Activated naive CD4-positive, alpha-beta T cell treated with Interleukin-2 at 50 U/mL for 16 hours (primary cell): ENCODE measurements around the gene TBCK.

Experiments
- DNase-seq: peaks from one replicate; pipeline ENCODE4 v3.0.0-alpha.2; 2020

TBCK gene

DNA sequence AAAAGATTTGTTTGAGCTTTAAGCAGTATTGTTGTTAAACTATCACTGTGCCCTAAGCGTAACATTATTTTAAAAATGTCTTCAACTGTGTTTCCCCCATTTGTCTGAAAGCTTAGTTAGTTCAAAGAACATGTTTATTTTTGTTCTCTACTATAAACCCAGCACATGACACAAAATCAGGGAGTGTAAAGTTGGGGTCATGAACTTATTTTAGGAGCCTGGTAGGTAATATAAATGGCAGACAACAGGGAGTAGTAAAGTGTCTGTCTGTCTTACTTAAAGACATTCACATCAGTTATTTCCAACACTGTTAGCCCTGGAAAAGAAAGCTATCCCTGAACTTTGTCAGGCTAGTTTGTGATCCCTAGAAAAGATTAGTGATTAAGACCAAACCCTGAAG lies 4.2 kb upstream of the TBCK start:
- DNase-seq, result no peak

DNA sequence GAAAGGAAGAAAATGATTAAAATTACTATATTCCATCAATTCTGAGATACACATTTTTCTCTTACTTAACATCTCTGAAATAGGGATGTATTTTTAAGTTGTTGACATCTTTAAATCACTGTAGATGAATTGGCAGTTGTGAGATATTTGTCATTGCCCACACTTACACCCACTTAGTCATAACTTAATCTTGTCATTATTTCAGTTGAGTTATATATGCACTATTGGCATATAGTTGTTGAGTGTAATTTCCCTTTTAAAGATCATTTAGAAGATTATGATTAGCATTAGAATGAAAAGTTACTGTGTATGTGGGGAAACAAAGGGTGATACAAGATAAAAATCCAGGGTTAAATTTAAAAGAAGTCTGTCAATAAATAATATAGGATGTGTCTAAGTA lies 2.5 kb upstream of the TBCK start:
- DNase-seq, result no peak

DNA sequence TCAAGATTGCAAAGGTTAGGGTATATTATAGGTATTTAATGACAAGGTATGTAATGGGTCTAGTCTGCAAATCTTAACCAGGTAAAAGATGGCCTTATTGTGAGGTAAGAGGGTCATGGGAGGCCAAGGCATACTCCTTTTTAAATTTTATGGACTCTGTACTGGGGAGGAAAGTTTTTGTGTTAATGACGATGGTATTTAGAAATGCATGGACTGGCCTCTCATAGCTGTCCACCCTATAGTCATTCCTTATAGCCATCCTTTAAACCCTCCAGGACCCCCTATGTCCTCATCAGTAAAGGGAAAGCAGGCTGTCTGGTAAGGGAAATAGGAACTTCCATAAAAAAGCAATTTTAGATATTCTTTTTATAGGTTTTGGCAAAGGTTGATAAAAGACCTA lies 1.8 kb upstream of the TBCK start:
- DNase-seq, result no peak

DNA sequence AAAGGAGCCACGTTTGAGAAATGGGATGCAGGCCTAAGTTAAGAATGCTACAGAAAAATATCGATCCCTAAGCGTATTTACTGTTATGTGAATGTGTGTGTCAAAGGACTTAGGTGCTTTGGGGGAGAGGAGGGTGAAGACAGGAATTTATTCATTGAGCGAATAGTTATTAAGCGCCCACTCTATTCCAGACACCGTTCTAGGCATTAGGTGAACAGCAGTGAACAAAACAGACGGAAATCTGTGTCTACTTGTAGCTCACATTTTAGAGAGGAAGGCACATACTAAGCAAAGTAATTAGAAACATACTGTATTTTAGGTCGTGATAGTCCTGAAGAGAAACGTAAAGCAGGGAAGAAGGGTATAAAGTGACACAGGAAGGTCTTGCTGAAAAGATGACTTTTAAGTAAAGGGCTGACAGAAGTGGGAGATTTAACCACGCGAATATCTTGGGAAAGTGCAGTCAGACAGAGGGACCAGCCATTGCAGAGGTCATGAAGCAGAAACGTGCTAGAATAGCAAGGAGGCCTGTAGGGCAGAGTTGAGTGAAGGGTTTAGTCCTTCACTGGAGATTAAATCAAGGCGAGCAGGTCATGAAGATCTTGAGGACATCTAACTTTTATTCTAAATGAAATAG lies 882 bp upstream of the TBCK start:
- DNase-seq, result no peak

DNA sequence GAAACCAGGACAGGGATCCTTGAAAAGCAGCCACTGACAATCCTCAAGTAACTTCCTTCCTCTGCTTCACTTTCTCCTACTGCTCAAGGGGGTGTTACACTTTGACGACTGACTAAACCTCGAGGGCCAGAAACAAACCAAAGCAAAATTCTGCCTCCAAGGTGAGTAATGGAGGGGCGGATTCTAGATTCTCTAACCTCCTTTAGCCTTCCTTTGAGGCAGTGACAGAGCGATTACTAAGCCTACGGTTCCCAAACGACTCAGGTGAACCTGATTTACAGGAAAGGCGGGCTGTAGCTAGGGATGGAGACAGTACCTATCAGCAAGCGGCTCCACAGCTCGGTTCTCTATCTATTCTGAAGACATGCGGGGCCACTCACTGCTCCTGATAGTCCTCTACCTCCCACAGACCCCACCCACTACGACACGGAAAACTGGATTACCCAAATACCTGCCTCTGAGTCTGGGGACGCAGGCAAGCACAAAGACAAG lies 487 bp downstream of the TBCK start:
- peak; percentile 54 for DNase-seq

DNA sequence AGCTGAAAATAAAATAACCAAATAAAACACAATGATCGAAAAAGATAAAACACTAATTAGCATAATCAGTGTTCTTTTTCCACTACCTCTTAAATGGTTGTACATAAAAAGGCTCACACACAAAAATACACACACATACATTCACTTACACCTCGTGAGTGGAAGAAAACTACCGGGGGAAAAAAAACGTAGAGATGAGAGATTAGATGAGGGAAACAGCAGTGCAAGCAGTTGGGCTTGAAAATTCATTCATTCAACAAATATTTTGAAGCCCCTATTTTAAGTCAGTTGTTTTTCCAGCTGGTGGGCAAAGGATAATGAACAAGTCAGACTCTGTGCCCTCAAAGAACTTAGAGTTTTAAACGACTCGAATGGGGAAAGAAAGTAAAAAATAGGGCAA lies 1.0 kb downstream of the TBCK start:
- DNase-seq, result no peak

DNA sequence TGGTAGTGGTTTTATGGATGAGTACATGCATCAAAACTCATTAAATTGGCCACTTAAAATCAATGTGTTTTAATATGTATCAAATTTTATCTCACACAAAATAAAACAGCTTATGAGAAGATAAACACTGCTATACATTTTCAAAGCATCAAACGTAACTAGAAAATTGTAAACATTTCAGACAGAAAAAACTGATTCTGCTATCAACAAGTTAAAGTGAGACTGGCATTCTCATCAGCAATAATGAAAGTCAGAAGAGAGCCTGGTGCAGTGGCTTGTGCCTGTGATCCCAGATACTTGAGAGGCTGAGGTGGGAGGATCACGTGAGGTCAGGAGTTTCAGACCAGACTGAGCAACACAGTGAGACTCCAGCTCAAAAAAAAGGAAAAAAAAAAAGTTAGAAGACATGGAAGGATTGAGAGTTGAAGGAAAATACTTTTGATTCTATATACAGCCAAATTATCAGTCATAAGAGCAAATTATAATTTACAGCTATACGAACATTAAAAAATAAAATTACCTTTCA lies 2.9 kb downstream of the TBCK start:
- no peak for DNase-seq

DNA sequence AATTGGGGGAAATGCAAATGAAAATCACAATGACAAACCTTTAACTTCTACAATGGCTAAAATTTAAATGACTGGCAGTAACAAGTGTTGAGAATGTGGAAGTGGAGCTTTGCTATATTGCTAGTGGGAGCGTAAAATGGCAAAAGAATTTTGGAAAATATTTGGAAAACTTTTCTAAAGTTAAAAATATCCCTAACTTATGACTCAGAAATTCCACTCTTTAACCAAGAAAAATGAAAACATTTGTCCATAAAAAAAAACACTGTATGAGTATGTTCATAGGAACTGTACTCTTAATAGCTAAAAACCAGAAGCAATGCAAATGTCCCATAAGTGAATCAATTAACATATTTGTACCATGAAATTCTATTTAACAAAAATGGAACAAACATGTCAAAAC lies 3.6 kb downstream of the TBCK start:
- no peak for DNase-seq

DNA sequence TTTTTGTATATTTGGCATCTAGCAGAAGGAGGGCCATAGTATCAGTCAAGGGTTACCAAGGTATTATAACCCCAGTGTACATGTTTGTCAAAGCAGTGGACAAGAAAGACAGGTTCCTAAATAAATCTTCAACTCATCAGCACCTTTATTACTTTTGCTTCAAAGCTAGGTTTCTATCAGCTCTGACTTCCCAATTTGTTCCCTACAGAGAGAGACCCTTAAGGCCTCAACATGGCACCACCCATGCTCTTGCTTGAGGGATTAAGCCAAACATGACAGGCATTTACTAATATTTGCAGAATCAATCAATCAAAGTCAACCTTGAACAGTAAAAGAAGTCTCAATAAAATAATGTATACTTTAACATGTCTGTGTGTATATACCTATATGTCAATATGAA lies 9.4 kb downstream of the TBCK start:
- DNase-seq, result no peak

DNA sequence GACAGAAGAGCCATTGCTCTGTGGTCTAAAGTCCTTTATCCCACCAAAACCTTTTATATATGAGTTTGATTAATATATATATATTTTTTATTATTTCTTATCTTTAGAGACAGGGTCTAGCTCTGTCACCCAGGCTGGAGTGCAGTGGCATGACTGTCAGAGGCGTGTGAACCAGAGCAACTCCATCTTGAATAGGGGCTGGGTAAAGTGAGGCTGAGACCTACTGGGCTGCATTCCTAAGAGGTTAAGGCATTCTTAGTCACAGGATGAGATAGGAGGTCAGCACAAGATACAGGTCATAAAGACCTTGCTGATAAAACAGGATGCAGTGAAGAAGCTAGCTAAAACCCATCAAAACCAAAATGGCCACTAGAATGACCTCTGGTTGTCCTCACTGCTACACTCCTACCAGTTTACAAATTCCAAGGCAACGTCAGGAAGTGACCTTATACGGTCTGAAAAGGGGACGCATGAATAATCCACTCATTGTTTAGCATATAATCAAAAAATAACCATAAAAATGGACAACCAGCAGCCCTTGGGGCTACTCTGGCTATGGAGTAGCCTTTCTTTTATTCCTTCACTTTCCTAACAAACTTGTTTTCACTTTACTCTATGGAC lies 10.5 kb downstream of the TBCK start:
- DNase-seq, result no peak

DNA sequence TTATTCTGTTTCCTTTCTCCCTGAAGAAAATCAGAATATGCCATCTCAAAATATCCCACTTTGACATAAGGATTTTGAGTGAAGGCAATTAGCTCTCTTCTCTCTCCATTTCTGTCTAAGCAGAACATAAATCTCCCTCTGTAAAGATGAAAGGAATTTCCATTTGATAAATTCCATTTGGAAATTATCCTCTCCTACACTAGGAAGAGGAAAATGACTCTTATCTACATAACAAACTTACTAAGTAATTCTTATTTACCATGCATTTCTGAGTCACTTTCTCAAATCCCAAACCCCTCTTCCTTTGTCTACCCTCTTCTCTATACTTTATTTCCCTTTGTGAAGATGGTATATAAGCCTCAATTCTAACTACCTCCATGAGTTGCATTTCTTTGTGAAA lies 11.4 kb downstream of the TBCK start:
- DNase-seq, result no peak

DNA sequence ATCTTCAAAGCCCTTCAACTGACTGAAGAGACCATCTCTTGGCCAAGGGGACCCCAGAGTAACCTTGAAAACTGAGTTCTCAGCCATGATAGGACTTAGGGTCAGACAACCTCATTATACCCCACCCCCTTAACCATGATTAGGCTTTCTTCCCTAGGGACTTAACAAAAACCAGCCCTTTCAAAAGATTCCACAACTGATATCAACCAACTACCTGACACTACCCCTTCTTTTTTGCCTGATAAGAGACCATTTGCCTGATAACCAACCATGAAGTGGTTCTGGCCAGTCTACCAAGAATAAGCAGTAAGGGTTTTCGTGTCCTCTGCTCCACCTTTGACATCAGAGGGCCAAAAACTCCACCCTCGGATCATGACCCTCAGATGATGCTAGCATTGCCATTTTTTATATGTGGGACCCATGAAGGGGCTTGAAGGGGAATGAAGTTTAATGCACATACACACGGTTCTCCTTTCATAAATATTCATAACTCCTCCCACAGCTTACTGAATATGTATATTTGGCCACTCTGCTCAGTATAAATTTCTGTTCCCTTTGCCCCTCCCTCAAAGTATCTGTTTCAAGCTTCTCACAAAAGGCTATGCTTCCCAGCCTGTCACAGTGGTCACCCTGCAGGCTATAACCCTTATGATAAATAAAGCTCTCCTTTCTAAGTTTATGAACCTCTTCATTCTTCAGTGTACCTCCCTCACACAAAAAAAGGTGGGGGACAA lies 12.3 kb downstream of the TBCK start:
- DNase-seq, result no peak

DNA sequence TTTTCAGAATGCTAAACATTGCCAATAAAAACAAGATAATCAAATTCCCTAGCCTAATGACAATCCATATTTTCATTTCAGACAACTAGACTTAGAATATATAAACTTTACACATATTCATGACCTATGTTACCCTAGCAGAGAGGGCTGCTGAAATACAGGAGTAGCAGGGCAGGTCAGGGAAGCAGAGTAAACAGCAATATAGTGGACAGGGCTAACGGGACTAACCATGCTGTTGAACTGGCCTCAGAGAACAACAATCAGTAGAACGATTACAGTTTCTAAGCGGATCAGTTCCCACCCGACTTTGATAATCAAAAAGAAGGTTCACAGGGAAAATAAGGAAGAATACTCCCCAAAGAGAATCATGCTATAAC lies 14.0 kb downstream of the TBCK start:
- DNase-seq, result no peak

DNA sequence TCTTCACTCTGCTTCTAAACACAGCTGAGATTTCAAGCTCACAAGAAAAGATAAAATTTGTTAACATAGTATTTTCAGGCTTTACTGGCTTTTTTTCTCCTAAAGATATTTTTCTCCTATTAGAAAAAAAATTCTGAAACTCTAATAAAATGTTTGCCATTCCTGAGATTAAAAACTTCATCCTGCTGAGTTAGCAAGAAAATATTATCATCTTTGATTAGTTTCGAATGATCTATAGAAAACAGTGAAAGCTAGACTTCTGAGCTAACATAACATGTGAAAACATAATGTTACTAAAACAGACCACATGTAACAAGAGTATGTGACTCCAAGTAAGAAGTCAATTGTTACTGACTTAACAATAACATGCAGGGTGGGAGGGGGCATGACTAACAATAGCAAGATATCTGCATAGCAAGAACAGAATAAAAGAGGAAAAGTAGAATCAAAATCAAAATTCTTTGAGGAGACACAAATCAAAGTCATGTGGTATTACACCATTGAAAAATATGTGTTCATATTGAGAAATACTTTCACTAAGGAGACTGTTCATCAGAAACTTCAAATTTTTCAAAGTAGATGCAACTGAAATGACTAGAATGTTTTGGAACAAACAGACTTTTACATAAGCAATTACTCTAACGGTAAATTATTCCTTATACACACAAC lies 14.5 kb downstream of the TBCK start:
- no peak for DNase-seq

DNA sequence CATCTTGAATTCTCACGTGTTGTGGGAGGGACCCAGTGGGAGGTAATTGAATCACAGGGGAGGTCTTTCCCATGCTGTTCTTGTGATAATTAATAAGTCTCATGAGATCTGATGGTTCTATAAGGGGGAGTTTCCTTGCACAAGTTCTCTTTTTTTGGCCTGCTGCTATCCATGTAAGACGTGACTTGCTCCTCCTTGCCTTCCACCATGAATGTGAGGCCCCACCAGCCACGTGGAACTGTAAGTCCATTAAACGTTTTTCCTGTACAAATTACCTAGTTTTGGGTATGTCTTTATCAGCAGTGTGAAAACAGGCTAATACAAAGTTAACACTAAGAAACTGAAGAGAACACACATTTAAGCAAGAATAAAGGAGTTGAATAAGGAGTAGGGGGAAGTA lies 16.0 kb downstream of the TBCK start:
- DNase-seq, result no peak

DNA sequence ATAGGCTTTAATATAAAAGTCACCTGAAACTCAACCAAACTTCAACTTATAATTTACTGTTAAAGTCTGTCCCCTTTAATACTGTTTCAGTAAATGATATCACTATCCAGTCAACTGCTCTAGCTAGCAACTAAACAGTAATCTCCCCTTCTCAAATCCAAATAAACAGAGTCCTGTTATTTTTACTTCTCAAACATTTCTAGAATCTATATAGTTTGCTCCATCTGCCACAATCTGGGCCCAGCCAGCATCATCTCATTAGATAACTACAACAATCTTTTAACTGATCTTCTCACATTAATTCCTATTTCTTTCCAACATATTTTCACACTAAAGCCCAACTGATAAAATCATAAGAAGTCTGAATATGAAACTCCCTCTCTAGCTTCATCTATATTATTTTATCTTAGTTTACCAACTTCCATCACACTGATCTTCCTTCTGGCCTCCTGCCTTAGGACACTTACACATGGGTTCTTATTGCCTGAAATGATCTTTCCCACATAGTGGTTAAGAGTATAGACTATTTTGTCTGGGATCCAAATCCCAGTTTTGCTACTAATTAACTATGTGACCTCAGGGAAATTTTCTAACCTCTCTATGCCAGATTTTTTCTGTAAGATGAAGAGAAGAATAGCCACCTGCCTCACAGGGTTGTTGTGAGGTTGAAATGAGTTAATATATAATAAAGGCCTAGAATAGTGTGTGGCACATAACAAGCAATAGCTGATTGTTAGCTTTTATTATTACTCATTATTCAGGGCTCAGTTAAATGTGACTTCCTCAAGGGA lies 18.6 kb downstream of the TBCK start:
- DNase-seq, result no peak

DNA sequence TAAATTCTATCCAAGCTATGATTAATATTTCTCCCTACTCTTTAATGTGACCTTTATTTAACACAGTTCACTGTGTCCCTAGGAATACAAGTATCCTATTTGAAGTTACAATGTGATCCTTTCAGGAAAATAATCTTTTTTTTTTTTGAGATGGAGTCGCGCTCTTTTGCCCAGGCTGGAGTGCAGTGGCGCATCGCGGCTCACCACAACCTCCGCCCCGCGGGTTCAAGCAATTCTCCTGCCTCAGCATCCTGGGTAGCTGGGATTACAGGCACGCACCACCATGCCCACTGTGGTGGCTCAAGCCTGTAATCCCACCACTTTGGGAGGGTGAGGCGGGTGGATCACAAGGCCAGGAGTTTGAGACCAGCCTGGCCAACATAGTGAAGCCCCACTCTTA lies 21.9 kb downstream of the TBCK start:
- DNase-seq, result no peak

DNA sequence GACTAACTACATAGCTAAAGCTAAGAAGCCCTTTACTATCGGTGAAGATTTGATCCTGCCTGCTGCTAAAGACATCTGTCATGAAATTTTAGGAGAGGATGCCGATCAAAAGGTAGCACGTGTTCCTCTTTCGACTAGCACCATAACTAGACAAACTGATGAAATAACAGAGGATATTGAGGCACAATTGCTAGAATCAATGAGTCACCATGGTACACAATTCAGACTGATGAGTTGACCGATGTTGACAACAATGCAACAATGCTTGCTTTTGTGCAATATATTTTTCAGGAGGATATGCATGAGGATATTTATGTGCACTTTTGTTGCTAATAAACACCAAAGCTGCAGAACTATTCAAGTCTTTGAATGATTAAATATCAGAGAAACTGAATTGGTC lies 24.3 kb downstream of the TBCK start:
- DNase-seq, result no peak

DNA sequence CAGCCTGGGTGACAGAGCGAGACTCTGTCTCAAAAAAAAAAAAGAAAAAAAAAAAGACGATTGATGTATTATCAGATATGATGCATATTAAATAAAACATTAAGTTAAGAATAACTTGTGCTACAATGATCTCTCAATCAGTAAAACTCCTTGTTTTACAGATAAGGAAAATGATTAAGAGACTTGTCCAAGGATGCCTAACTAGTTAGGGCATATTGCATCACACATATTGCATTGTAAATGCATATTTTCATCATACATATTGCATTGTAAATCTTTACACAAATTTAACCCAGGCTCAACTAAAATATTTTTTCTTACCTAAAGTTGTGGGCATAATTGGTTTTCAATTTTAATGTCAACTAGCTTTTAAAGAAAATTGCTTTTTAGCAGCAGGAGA lies 26.3 kb downstream of the TBCK start:
- no peak for DNase-seq

DNA sequence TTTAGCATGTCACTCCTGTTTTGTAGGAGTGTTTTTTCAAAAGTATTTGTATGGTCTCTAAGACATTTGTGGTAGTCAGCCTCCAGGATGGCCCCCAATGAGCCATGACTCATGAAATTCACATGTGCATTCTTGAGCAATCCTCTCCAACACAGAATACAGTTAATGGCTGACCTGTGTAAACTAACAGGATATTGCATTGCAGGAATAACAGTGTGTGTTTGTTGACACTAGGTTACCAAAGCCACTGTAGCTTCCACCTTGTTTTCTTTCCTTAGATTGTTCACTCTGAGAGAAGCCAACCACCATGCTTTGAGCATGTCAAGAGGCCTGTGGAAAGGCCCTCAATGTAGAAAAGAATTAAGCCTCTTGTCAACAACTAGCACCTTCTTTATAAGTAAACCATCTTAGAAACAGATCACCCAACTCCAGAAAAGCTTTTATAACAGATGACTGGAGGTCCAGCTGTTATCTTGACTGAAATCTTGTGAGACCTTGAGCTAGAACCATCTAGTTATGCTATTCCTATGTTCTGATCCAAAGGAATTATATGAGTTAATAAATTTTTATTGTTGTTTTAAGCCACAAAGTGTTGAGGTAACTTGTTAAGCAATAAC lies 28.5 kb downstream of the TBCK start:
- DNase-seq, result no peak

DNA sequence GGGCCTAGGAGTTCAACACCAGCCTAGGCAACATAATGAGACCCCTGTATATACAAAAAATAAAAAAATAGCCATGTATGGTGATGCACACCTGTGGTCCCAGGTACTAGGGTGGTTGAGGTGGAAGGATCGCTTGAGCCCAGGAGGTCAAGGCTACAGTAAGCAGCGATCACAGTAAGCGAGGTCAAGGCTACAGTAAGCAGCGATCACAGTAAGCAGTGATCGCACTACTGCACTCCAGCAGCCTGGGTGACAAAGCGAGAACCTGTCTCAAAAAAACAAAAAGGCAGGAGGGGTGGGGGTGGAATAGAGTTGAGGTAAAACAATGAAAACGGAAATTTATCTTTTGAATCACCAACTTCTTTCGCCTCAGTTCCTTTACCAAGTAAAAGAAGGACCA lies 29.4 kb downstream of the TBCK start:
- DNase-seq, result no peak

DNA sequence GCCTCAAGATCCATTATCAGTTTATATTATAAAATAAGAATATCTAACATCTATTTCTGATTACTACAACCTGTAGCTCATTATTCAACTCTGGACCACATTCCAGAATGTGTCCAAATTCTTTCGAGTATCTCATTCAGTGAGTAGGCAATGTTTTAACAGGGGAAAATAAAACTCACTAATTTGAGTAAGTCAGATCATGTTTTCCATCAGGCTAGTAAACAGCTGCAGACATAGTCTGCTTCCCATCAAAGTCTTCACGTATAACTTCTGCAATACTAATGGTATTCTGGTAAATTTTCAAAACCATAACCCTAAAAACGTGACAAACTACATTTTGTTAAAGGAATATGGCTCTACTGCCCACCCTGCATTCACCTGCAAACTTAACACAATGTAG lies 31.8 kb downstream of the TBCK start:
- no peak for DNase-seq
